ENCODE data around the gene HRH4.

HRH4 gene

DNA sequence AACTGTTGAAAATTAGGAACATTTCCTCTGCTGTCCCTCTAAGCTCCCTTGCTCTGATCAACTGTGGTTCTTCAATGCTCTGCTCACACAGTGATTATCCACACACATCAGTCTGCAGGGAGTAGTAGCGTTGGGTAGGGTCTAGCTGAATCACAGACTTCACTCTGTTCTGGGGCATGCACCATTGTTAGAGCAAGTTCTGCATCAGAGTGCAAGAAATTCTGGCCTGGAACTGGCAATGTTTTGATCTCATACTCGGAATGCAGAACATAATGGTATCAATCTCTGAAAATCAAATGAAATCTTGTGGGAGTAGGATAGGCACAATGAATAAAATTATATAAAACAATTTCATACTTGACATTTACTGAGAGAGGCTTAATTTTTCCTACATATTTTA lies 55.3 kb downstream of the HRH4 start:
- DNase-seq, result no peak

DNA sequence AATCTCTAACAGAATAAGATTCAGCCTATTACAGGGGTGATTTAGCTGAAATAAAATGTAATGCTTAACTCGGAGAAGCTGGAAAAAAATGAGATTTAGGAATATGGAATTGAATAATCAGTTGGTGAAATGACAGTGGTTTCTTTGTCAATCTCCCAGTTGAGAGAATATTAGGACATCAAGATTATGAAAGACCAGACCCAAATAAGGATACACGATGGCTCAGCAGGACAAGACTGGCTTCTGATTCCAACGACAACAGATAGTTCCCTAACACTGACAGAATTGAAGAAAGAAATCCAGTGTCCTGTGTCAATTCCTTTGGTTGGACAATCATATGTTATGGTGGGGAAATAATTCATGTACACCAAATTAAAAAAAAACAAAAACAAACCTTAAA lies 55.8 kb downstream of the HRH4 start:
- DNase-seq, result no peak

GRCh38 chr18:24517554-24517953 lies 57.1 kb downstream of the HRH4 start:
- DNase-seq, result no peak

DNA sequence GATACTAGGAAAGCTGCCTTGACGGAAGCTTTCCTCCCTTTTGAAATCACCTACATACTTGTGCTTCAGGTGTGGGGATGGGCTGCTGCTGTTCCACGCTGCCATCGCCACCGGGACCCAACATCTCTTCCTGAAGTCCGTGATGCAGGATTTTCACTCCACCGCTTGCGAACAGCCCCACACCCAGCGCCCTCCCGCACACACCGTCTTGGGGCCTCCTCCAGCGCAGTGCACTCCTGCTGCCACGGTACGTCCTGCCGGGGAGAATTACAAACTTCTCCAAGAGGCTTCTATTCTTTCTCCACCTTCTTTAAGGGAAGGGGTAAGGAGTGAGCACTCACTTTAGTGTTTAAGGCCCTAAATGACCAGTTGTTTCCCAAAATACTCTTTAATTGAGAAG lies 58.2 kb downstream of the HRH4 start:
- DNase-seq, result no peak

All from activated effector memory CD4-positive, alpha-beta T cell treated with Interleukin-2 at 50 U/mL for 16 hours (primary cell).